Smooth muscle cell (in vitro differentiated cells): ENCODE measurements around the gene STEEP1. TPM values are rescaled to one million over a fixed set of nuclear protein-coding genes. Genes with fewer than 3 reads are reported as not detected.
"Not testable (repeated sequence)": the region's sequence is repeated elsewhere in the genome, so short reads cannot be mapped to it uniquely, and the experiment has no call there.

Experiments
- DNase-seq: peaks from one replicate; lab custom pipeline; 2025; ENCODE audit not compliant: unreplicated experiment; lab: John Stamatoyannopoulos, UW
- H2AFZ ChIP-seq: fragments of 200-600 bp; sonication (generic); 2 replicates; pipeline ENCODE4 v1.6.0; 2016; ENCODE audit warnings: antibody characterized with exemption, low read depth, mild to moderate bottlenecking
- H3F3A ChIP-seq: fragments of 200-600 bp; sonication (generic); 2 replicates; pipeline ENCODE4 v1.6.0; 2017; ENCODE audit warnings: antibody characterized with exemption, low read depth
- H3K27ac ChIP-seq: fragments of 200-600 bp; sonication (generic); 2 replicates; pipeline ENCODE4 v1.5.1; 2016; ENCODE audit warnings: low read depth, mild to moderate bottlenecking
- H3K27me3 ChIP-seq: fragments of 200-600 bp; sonication (generic); 2 replicates; pipeline ENCODE4 v1.6.1; 2016; ENCODE audit warnings: low read depth, mild to moderate bottlenecking
- H3K36me3 ChIP-seq: fragments of 200-600 bp; sonication (generic); 2 replicates; pipeline ENCODE4 v1.5.1; 2016; ENCODE audit warnings: low read depth
- H3K4me1 ChIP-seq: fragments of 200-600 bp; sonication (generic); 2 replicates; pipeline ENCODE4 v1.5.1; 2016; ENCODE audit warnings: low read depth
- H3K4me2 ChIP-seq: fragments of 200-600 bp; sonication (generic); 2 replicates; pipeline ENCODE4 v1.6.0; 2016; ENCODE audit warnings: mild to moderate bottlenecking
- H3K4me3 ChIP-seq: fragments of 200-600 bp; sonication (generic); 2 replicates; pipeline ENCODE4 v1.5.1; 2016; ENCODE audit warnings: mild to moderate bottlenecking
- H3K79me2 ChIP-seq: fragments of 200-600 bp; sonication (generic); 2 replicates; pipeline ENCODE4 v1.6.0; 2016; ENCODE audit warnings: low read depth, mild to moderate bottlenecking
- H3K9ac ChIP-seq: fragments of 200-600 bp; sonication (generic); 2 replicates; pipeline ENCODE4 v1.6.0; 2016; ENCODE audit warnings: low read depth
- H3K9me3 ChIP-seq: fragments of 200-600 bp; sonication (generic); replicated peaks from 2 replicates; pipeline ENCODE4 v1.5.1; 2016; ENCODE audit warnings: low read depth
- H4K20me1 ChIP-seq: fragments of 200-600 bp; sonication (generic); 2 replicates; pipeline ENCODE4 v1.6.0; 2016; ENCODE audit warnings: low read depth
- WGBS: methylation state at CpG from one replicate; pipeline ENCODE4 v1.1.7; 2016; ENCODE audit warnings: low lambda C conversion rate; 5-methylcytosine and 5-hydroxymethylcytosine counted together
- polyA plus RNA-seq: library from polyadenylated mRNA; unstranded; fragments of >200 nt; fragmentation: Nextera tagmentation; extraction: Ambion mirVana; gene quantifications from 2 replicates; pipeline ENCODE4 v1.2.1, GENCODE V29; 2016
- total RNA-seq: library from RNA; depleted of rRNA; stranded (reverse); fragments of >200 nt; gene quantifications from 2 replicates; pipeline ENCODE4 v1.2.3, GENCODE V29; 2014
- TF ChIP-seq, protein P1 (sequence below): fragments of 200-600 bp; sonication (generic); IDR thresholded peaks from 2 replicates; pipeline ENCODE4 v1.5.1; 2017; ENCODE audit warnings: borderline replicate concordance, mild to moderate bottlenecking, antibody characterized with exemption; ENCODE audit not compliant: insufficient read depth, poor library complexity, severe bottlenecking

The STEEP1 gene
- total and polyA plus RNA-seq, 2 experiments from 2014 or later, result 9.8 to 20.6 TPM

DNA sequence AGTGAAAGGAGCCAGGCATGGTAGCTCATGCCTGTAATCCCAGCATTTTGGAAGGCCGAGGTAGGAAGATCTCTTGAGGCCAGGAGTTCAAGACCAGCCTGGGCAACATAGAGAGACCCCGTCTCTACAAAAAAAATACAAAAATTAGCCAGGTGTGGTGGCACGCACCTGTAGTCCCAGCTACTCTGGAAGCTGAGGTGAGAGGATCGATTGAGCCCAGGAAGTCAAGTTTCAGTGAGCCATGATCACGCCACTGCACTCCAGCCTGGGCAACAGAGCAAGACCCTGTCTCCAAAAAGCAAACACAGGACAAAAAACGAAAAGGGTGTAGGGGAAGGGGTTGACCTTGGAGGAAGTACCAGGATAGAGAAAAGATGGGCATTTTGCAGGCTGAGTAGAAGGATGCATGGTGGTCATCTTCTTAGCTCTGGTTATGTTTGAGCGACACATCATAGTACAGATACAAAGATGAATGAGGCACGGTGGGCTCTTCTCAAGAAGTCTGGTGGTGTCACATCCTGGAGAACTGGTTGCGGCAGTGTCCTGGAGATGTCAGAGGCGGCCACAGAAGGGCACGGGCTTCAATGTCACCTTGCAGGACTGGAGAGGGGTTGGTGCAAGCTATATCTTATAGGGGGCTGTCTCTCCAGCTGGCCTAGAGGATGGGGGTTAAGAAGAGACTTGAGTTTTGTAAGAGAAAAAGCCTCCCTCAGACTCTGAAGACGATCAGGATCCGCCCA is 65.0 kb downstream of the STEEP1 start:
- Histone ChIP-seq H3K4me3 (no peak overlapping the region), H3F3A (no peaks in the 10 kb centered on the region), H3K27ac (no peak overlapping the region), H3K9me3 (no peaks in the 10 kb centered on the region), H3K36me3 (no peaks in the 10 kb centered on the region), H3K79me2 (no peaks in the 10 kb centered on the region), H2AFZ (no peak overlapping the region), H4K20me1 (no peaks in the 10 kb centered on the region), H3K9ac (no peak overlapping the region), H3K4me2 (no peak overlapping the region), H3K27me3 (no peaks in the 10 kb centered on the region), H3K4me1 (no peaks in the 10 kb centered on the region)
- 79% methylated on average over 13 of the region's 13 CpGs for WGBS
- DNase-seq, result no peak
- TF ChIP-seq, protein P1, sequence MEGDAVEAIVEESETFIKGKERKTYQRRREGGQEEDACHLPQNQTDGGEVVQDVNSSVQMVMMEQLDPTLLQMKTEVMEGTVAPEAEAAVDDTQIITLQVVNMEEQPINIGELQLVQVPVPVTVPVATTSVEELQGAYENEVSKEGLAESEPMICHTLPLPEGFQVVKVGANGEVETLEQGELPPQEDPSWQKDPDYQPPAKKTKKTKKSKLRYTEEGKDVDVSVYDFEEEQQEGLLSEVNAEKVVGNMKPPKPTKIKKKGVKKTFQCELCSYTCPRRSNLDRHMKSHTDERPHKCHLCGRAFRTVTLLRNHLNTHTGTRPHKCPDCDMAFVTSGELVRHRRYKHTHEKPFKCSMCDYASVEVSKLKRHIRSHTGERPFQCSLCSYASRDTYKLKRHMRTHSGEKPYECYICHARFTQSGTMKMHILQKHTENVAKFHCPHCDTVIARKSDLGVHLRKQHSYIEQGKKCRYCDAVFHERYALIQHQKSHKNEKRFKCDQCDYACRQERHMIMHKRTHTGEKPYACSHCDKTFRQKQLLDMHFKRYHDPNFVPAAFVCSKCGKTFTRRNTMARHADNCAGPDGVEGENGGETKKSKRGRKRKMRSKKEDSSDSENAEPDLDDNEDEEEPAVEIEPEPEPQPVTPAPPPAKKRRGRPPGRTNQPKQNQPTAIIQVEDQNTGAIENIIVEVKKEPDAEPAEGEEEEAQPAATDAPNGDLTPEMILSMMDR, result no peak

- Histone ChIP-seq H2AFZ (no peak overlapping the region), H3K79me2 (no peaks in the 10 kb centered on the region), H3K4me1 (no peaks in the 10 kb centered on the region), H3K27me3 (no peaks in the 10 kb centered on the region), H3K4me2 (no peak overlapping the region), H3K9me3 (no peaks in the 10 kb centered on the region), H3K4me3 (no peak overlapping the region), H4K20me1 (no peaks in the 10 kb centered on the region), H3F3A (no peaks in the 10 kb centered on the region), H3K9ac (no peak overlapping the region), H3K27ac (no peak overlapping the region), H3K36me3 (no peaks in the 10 kb centered on the region)
- TF ChIP-seq, protein P1, result no peak
- WGBS, result 40% methylated on average over 1 of the region's 1 CpG
- no peak for DNase-seq
These were observed 68.0 kb downstream of the STEEP1 start for GRCh38 chrX:119497185-119497584.

GRCh38 chrX:119495734-119496726 is 69.2 kb downstream of the STEEP1 start:
- no peak overlapping the region for H3K4me3 ChIP-seq
- TF ChIP-seq, protein P1, result no peak
- no peaks in the 10 kb centered on the region for H3K9me3 ChIP-seq
- H3K4me1 ChIP-seq, result no peaks in the 10 kb centered on the region
- no peak for DNase-seq
- H3F3A ChIP-seq, result no peaks in the 10 kb centered on the region
- no peak overlapping the region for H3K9ac ChIP-seq
- no peaks in the 10 kb centered on the region for H4K20me1 ChIP-seq
- H3K36me3 ChIP-seq, result no peaks in the 10 kb centered on the region
- no peak overlapping the region for H3K4me2 ChIP-seq
- H3K79me2 ChIP-seq, result no peaks in the 10 kb centered on the region
- H3K27me3 ChIP-seq, result no peaks in the 10 kb centered on the region
- no peak overlapping the region for H3K27ac ChIP-seq
- H2AFZ ChIP-seq, result no peak overlapping the region
- WGBS, result 71% methylated on average over 10 of the region's 10 CpGs

DNA sequence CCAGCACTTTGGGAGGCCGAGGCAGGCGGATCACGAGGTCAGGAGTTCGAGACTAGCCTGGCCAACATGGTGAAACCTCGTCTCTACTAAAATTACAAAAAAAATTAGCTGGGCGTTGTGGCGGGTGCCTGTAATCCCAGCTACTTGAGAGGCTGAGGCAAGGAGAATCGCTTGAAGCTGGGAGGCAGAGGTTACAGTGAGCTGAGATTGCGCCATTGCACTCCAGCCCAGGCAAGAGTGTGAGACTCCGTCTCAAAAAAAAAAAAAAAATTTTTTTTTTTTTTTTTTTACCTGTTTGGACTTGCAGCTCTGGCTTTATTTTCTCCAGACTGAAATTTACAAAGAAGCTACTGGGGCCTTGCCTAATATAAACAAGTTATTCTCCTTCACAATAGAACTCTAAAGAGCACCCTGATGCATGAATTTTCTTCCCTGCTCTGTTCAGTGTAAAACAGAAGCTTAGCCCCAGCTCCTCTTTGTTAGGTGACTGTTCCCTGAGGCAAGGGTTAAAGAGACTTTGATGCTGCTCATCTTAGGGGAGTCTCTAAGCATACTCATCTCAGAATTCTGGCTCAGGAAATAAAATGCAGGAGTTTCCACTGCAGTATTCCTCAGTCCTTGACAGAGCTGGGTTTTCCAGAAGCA is 71.2 kb downstream of the STEEP1 start:
- H3K79me2 ChIP-seq, H2AFZ ChIP-seq, H3F3A ChIP-seq, H3K4me2 ChIP-seq, H3K9ac ChIP-seq, H3K4me3 ChIP-seq, H3K36me3 ChIP-seq, H4K20me1 ChIP-seq, H3K4me1 ChIP-seq, H3K27me3 ChIP-seq, H3K27ac ChIP-seq, H3K9me3 ChIP-seq, DNase-seq: not testable (repeated sequence)
- WGBS, result 84% methylated on average over 10 of the region's 10 CpGs
